ENCODE measurements around the gene SREK1IP1.

SREK1IP1 gene

DNA sequence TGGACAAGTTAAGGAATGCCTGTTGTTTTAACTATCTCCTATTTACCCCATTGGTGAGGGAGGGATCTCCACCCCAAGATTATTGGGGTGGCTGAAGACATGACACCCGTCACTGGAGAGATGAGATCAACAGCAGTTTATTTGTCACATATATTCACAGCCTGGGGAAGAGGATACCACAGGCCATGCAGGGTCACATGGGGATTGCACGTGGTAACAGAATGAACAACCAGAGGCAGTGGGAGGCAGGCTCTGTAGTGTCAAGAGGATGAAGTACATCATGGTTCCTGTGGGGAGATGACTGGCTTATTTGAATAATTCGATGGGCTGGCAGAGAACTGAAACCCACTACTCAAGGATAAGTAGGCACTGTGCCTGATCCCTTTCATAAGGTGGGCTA is 96.8 kb downstream of the SREK1IP1 start:
- TF ChIP-seq GATA3 (IDR thresholded peaks at IDR 0.05; ENCODE audit: low read depth, low read length) (no peak), GATA2 (IDR thresholded peaks at IDR 0.05; ENCODE audit: low read depth, low read length) (no peak)

DNA sequence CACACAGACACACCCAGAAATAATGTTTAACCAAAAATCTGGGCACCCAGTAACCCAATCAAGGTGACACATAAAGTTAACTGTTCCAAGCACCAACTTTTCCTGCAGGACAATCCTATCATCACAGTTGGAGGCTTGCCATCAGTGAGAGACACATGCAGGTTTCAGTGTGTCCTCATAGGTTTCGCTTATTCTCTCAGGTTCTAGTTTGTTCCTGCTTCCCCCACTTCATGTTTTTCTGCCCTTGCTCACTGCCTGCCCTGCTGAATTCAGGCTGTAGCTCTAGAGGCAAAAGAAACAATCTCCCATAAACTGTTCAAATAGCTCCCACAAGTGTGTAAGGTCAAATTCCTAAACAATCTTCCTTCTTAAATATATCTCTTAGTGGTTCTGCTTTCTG is 98.2 kb downstream of the SREK1IP1 start:
- no peak for TF ChIP-seq GATA2 (IDR thresholded peaks at IDR 0.05; ENCODE audit: low read depth, low read length)
- no peak for TF ChIP-seq GATA3 (IDR thresholded peaks at IDR 0.05; ENCODE audit: low read depth, low read length)

All from SH-SY5Y (cell line).